Caco-2 (cell line): ENCODE measurements around the gene PAK6. TPM values are rescaled to one million over a fixed set of nuclear protein-coding genes. Genes with fewer than 3 reads are reported as not detected.

Experiments used
- BruUV-seq: library from RNA; stranded (reverse); fragments of 400-500 nt; replicated peaks from 2 replicates; lab custom pipeline; 2021; lab: Mats Ljungman, UMichigan
- CTCF ChIA-PET: fragments of 300-600 bp; sonication (Branson Sonifier 250); formaldehyde crosslinking; loops from one replicate; lab custom pipeline; 2022; ENCODE audit warnings: antibody characterized with exemption; lab: Charles Lee
- POLR2A ChIA-PET: fragments of 300-600 bp; sonication (Branson Sonifier 250); formaldehyde crosslinking; loops from one replicate; lab custom pipeline; 2022; ENCODE audit warnings: antibody characterized with exemption; lab: Charles Lee
- DNase-seq, 2 experiments: peaks; one replicate each; pipeline versions ENCODE4 v3.0.0 to v3.0.0-alpha.2; 2020 to 2022
- H3K27me3 ChIP-seq: replicated peaks from 2 replicates; pipeline ENCODE4 v1.6.0; 2011; ENCODE audit warnings: low read length; ENCODE audit not compliant: control insufficient read depth, insufficient read depth
- H3K36me3 ChIP-seq: 2 replicates; pipeline ENCODE4 v1.5.1; 2011; ENCODE audit warnings: low read length; ENCODE audit not compliant: control insufficient read depth, insufficient read depth
- H3K4me1 ChIP-seq: fragments of 250-450 bp; sonication (Bioruptor Pico); 2 replicates; pipeline ENCODE4 v1.5.1; 2020; ENCODE audit warnings: mild to moderate bottlenecking
- H3K4me3 ChIP-seq: 2 replicates; pipeline ENCODE4 v1.5.1; 2011; ENCODE audit warnings: low read depth, mild to moderate bottlenecking, control low read depth, low read length
- H3K9me3 ChIP-seq: fragments of 250-450 bp; sonication (Bioruptor Pico); 2 replicates; pipeline ENCODE4 v1.5.1; 2020; ENCODE audit warnings: mild to moderate bottlenecking, moderate library complexity
- H3K27ac Mint-ChIP-seq: one replicate; pipeline ENCODE4 v1.8.0; 2022; ENCODE audit warnings: mixed read lengths; ENCODE audit not compliant: unreplicated experiment
- H3K27me3 Mint-ChIP-seq: one replicate; pipeline ENCODE4 v1.8.0; 2022; ENCODE audit warnings: mixed read lengths; ENCODE audit not compliant: insufficient read depth, unreplicated experiment
- H3K36me3 Mint-ChIP-seq: one replicate; pipeline ENCODE4 v1.8.0; 2022; ENCODE audit warnings: mild to moderate bottlenecking, mixed read lengths; ENCODE audit not compliant: insufficient read depth, unreplicated experiment
- H3K4me1 Mint-ChIP-seq: one replicate; pipeline ENCODE4 v1.8.0; 2022; ENCODE audit warnings: low read depth, mixed read lengths; ENCODE audit not compliant: unreplicated experiment
- H3K4me3 Mint-ChIP-seq: one replicate; pipeline ENCODE4 v1.8.0; 2022; ENCODE audit warnings: mild to moderate bottlenecking, moderate library complexity, mixed read lengths; ENCODE audit not compliant: unreplicated experiment
- H3K9me3 Mint-ChIP-seq: one replicate; pipeline ENCODE4 v1.8.0; 2022; ENCODE audit warnings: mixed read lengths; ENCODE audit not compliant: unreplicated experiment
- CTCF ChIP-seq, 2 experiments: fragments of 200-600 bp in 1 of 2; IDR thresholded peaks; 1 replicate in 1 of 2; 2 replicates in 1 of 2; pipeline versions ENCODE4 v1.5.1 to v1.8.0; 2011 to 2022; ENCODE audit warnings: antibody characterized with exemption in 1 of 2, control low read depth in 1 of 2, inconsistent platforms in 1 of 2, low read depth in 1 of 2, low read length in 1 of 2, mild to moderate bottlenecking in 1 of 2, moderate library complexity in 1 of 2; ENCODE audit not compliant: insufficient read depth in 1 of 2, severe bottlenecking in 1 of 2, unreplicated experiment in 1 of 2
- intact Hi-C: fragments of 100-400 bp; cut with micrococcal nuclease; formaldehyde crosslinking; loops from one replicate; pipeline ENCODE4 v1.10.0; 2022; ENCODE audit not compliant: unreplicated experiment
- total RNA-seq: library from RNA; stranded (reverse); gene quantifications from 2 replicates; pipeline ENCODE4 v1.2.3, GENCODE V29; 2022

Gene PAK6
- total RNA-seq, 1 experiment from 2014 or later, result 20.7 TPM

GRCh38 chr15:40285554-40286011, 46.7 kb downstream of the PAK6 start:
- intact Hi-C loops, result no loop called here
- Mint-ChIP-seq H3K4me3 (no peak overlapping the region), H3K9me3 (no peaks in the 10 kb centered on the region), H3K27ac (no peak overlapping the region), H3K4me1 (no peaks in the 10 kb centered on the region), H3K36me3 (no peaks in the 10 kb centered on the region), H3K27me3 (no peaks in the 10 kb centered on the region)
- Histone ChIP-seq H3K9me3 (no peaks in the 10 kb centered on the region), H3K4me1 (no peaks in the 10 kb centered on the region), H3K36me3 (no peaks in the 10 kb centered on the region), H3K4me3 (no peak overlapping the region), H3K27me3 (no peaks in the 10 kb centered on the region)
- no TSS peak for BruUV-seq
- DNase-seq, result no peak
- POLR2A ChIA-PET, result no interaction called here
- TF ChIP-seq CTCF (IDR thresholded peaks at IDR 0.05; ENCODE audit: insufficient read depth in 1 of 2, low read depth in 1 of 2, low read length in 1 of 2, severe bottlenecking in 1 of 2, unreplicated experiment in 1 of 2), result no peak
- CTCF ChIA-PET, result interaction anchor here (0.6 to 2.0 kb wide), 4 partner anchors 11 to 132 kb away, joined by 4 to 10 read pairs (median 8); no protein-coding TSS in a partner anchor

- Mint-ChIP-seq H3K4me3 (no peak overlapping the region), H3K27me3 (no peaks in the 10 kb centered on the region), H3K9me3 (no peaks in the 10 kb centered on the region), H3K27ac (no peak overlapping the region), H3K4me1 (no peaks in the 10 kb centered on the region), H3K36me3 (no peaks in the 10 kb centered on the region)
- Histone ChIP-seq H3K27me3 (no peaks in the 10 kb centered on the region), H3K9me3 (no peaks in the 10 kb centered on the region), H3K4me3 (no peak overlapping the region), H3K36me3 (no peaks in the 10 kb centered on the region), H3K4me1 (no peaks in the 10 kb centered on the region)
- DNase-seq, result no peak
- POLR2A ChIA-PET, result no interaction called here
- no peak for TF ChIP-seq CTCF (IDR thresholded peaks at IDR 0.05; ENCODE audit: insufficient read depth in 1 of 2, low read depth in 1 of 2, low read length in 1 of 2, severe bottlenecking in 1 of 2, unreplicated experiment in 1 of 2)
- CTCF ChIA-PET, result interaction anchor here (0.6 to 2.0 kb wide), 5 partner anchors 11 to 131 kb away, joined by 4 to 10 read pairs (median 7); no protein-coding TSS in a partner anchor
- intact Hi-C loops, result no loop called here
- no TSS peak for BruUV-seq
These were observed 47.2 kb downstream of the PAK6 start for GRCh38 chr15:40286061-40286532.

- CTCF ChIA-PET, result interaction anchor here (1.0 kb wide), 1 partner anchor 12 kb away, joined by 4 read pairs; no protein-coding TSS in a partner anchor
- H3K36me3 ChIP-seq, result no peaks in the 10 kb centered on the region
These were observed 47.9 kb downstream of the PAK6 start for GRCh38 chr15:40286794-40287193.

More at GRCh38 chr15:40286794-40287193, 47.9 kb downstream of the PAK6 start:
- Mint-ChIP-seq H3K27ac (no peak overlapping the region), H3K4me1 (no peaks in the 10 kb centered on the region), H3K9me3 (no peaks in the 10 kb centered on the region), H3K36me3 (no peaks in the 10 kb centered on the region), H3K4me3 (no peak overlapping the region), H3K27me3 (no peaks in the 10 kb centered on the region)
- no peaks in the 10 kb centered on the region for H3K9me3 ChIP-seq
- no peak overlapping the region for H3K4me3 ChIP-seq
- no peaks in the 10 kb centered on the region for H3K27me3 ChIP-seq
- no peak for DNase-seq
- no peak for TF ChIP-seq CTCF (IDR thresholded peaks at IDR 0.05; ENCODE audit: insufficient read depth in 1 of 2, low read depth in 1 of 2, low read length in 1 of 2, severe bottlenecking in 1 of 2, unreplicated experiment in 1 of 2)
- POLR2A ChIA-PET, result interaction anchor here (0.6 kb wide), 1 partner anchor 7 kb away, joined by 4 read pairs; no protein-coding TSS in a partner anchor
- BruUV-seq, result no TSS peak
- intact Hi-C loops, result no loop called here
- H3K4me1 ChIP-seq, result no peaks in the 10 kb centered on the region
